Measurements from ENCODE around the gene PRDM9.

Gene PRDM9

GRCh38 chr5:23507278-23507685 lies at the start of gene PRDM9:
PRDM9 (plus strand) TSS chr5:23507609; CDS start chr5:23509034, 1,425 bp downstream.
- Histone ChIP-seq H4K20me1 (ENCODE audit: insufficient read depth, low read length) (no peaks in the 10 kb centered on the region), H2AFZ (ENCODE audit: low read depth, low read length) (no peak within 1 kb of the TSS), H3K4me2 (ENCODE audit: low read length) (no peak within 1 kb of the TSS), H3K9me3 (ENCODE audit: insufficient read depth, low read length) (no peaks in the 10 kb centered on the region), H3K27ac (ENCODE audit: low read length) (no peak within 1 kb of the TSS), H3K36me3 (replicated peaks; ENCODE audit: low read depth, low read length) (no peaks in the 10 kb centered on the region), H3K4me3 (ENCODE audit: low read length) (no peak within 1 kb of the TSS), H3K79me2 (ENCODE audit: low read length) (no peaks in the 10 kb centered on the region), H3K9ac (ENCODE audit: low read length) (no peak within 1 kb of the TSS), H3K4me1 (ENCODE audit: low read length) (no peaks in the 10 kb centered on the region), H3K27me3 (ENCODE audit: low read depth, low read length) (no peaks in the 10 kb centered on the region)
- TF ChIP-seq CTCF (IDR thresholded peaks at IDR 0.05; ENCODE audit: low read depth, low read length): no peak
- no peak for TF ChIP-seq EZH2phosphoT487 (IDR thresholded peaks at IDR 0.05; ENCODE audit: low read depth)

GRCh38 chr5:23457780-23458179 lies 49.6 kb upstream of the PRDM9 start:
- Histone ChIP-seq H3K27ac (ENCODE audit: low read length) (peak overlapping the region; percentile 73), H3K9ac (ENCODE audit: low read length) (no peak overlapping the region), H3K9me3 (ENCODE audit: insufficient read depth, low read length) (no peaks in the 10 kb centered on the region), H4K20me1 (ENCODE audit: insufficient read depth, low read length) (no peaks in the 10 kb centered on the region), H3K79me2 (ENCODE audit: low read length) (no peaks in the 10 kb centered on the region), H2AFZ (ENCODE audit: low read depth, low read length) (no peak overlapping the region), H3K27me3 (ENCODE audit: low read depth, low read length) (no peaks in the 10 kb centered on the region), H3K4me2 (ENCODE audit: low read length) (peak overlapping the region; percentile 85), H3K36me3 (replicated peaks; ENCODE audit: low read depth, low read length) (no peaks in the 10 kb centered on the region), H3K4me3 (ENCODE audit: low read length) (peak overlapping the region; percentile 54), H3K4me1 (ENCODE audit: low read length) (peaks cover 29% of the 10 kb centered on the region)
- TF ChIP-seq CTCF (IDR thresholded peaks at IDR 0.05; ENCODE audit: low read depth, low read length): no peak
- no peak for TF ChIP-seq EZH2phosphoT487 (IDR thresholded peaks at IDR 0.05; ENCODE audit: low read depth)

GRCh38 chr5:23459214-23459613 lies 48.2 kb upstream of the PRDM9 start:
- no peak overlapping the region for H2AFZ ChIP-seq (ENCODE audit: low read depth, low read length)
- H3K4me3 ChIP-seq (ENCODE audit: low read length): no peak overlapping the region
- no peaks in the 10 kb centered on the region for H3K79me2 ChIP-seq (ENCODE audit: low read length)
- TF ChIP-seq CTCF (IDR thresholded peaks at IDR 0.05; ENCODE audit: low read depth, low read length) (no peak), EZH2phosphoT487 (IDR thresholded peaks at IDR 0.05; ENCODE audit: low read depth) (no peak)
- H4K20me1 ChIP-seq (ENCODE audit: insufficient read depth, low read length): no peaks in the 10 kb centered on the region
- no peaks in the 10 kb centered on the region for H3K27me3 ChIP-seq (ENCODE audit: low read depth, low read length)
- no peaks in the 10 kb centered on the region for H3K36me3 ChIP-seq (replicated peaks; ENCODE audit: low read depth, low read length)
- no peaks in the 10 kb centered on the region for H3K9me3 ChIP-seq (ENCODE audit: insufficient read depth, low read length)
- 0 out of 2 replicates have a peak overlapping the region, but pooled peaks have one; percentile 13 for H3K4me2 ChIP-seq (ENCODE audit: low read length)
- H3K9ac ChIP-seq (ENCODE audit: low read length): no peak overlapping the region
- no peak overlapping the region for H3K27ac ChIP-seq (ENCODE audit: low read length)
- H3K4me1 ChIP-seq (ENCODE audit: low read length): peaks cover 29% of the 10 kb centered on the region

GRCh38 chr5:23461576-23461975 lies 45.8 kb upstream of the PRDM9 start:
- Histone ChIP-seq H3K79me2 (ENCODE audit: low read length) (no peaks in the 10 kb centered on the region), H3K4me1 (ENCODE audit: low read length) (peaks cover 29% of the 10 kb centered on the region), H4K20me1 (ENCODE audit: insufficient read depth, low read length) (no peaks in the 10 kb centered on the region), H2AFZ (ENCODE audit: low read depth, low read length) (no peak overlapping the region), H3K4me3 (ENCODE audit: low read length) (no peak overlapping the region), H3K9me3 (ENCODE audit: insufficient read depth, low read length) (no peaks in the 10 kb centered on the region), H3K27ac (ENCODE audit: low read length) (no peak overlapping the region), H3K4me2 (ENCODE audit: low read length) (no peak overlapping the region), H3K9ac (ENCODE audit: low read length) (no peak overlapping the region), H3K27me3 (ENCODE audit: low read depth, low read length) (no peaks in the 10 kb centered on the region), H3K36me3 (replicated peaks; ENCODE audit: low read depth, low read length) (no peaks in the 10 kb centered on the region)
- no peak for TF ChIP-seq CTCF (IDR thresholded peaks at IDR 0.05; ENCODE audit: low read depth, low read length)
- no peak for TF ChIP-seq EZH2phosphoT487 (IDR thresholded peaks at IDR 0.05; ENCODE audit: low read depth)

Measured in OCI-LY3 (cell line).